SK-N-SH treated with all-trans-retinoic acid at 6 μM for 48 hours (cell line): ENCODE results near the gene SERTAD1.
"Not testable (repeated sequence)": the region's sequence is repeated elsewhere in the genome, so short reads cannot be mapped to it uniquely, and the experiment has no call there.

ENCODE experiments used
- ATAC-seq: fragments of 200-7000 bp; cut with Tn5 transposase; 3 replicates; pipeline ENCODE4 v1.9.1; 2020; ENCODE audit warnings: mild to moderate bottlenecking, moderate library complexity
- ARNTL ChIP-seq: fragments of 450-650 bp; formaldehyde crosslinking; IDR thresholded peaks from 2 replicates; pipeline ENCODE4 v1.5.0; 2020; ENCODE audit warnings: low read depth, mild to moderate bottlenecking, moderate library complexity, borderline replicate concordance
- BACH2 ChIP-seq: fragments of 250-450 bp; sonication (Bioruptor Pico); IDR thresholded peaks from 2 replicates; pipeline ENCODE4 v1.9.0; 2021; ENCODE audit warnings: mild to moderate bottlenecking, borderline replicate concordance
- CREB5 ChIP-seq: fragments of 250-450 bp; sonication (Bioruptor Pico); IDR thresholded peaks from 2 replicates; pipeline ENCODE4 v1.5.1; 2020; ENCODE audit warnings: low read depth, mild to moderate bottlenecking, moderate library complexity
- CSDC2 ChIP-seq: fragments of 250-450 bp; sonication (Bioruptor Pico); IDR thresholded peaks from 2 replicates; pipeline ENCODE4 v1.5.0; 2020; ENCODE audit warnings: mild to moderate bottlenecking, moderate library complexity
- ESRRG ChIP-seq: fragments of 250-450 bp; sonication (Bioruptor Pico); IDR thresholded peaks from 2 replicates; pipeline ENCODE4 v1.6.1; 2021; ENCODE audit warnings: mild to moderate bottlenecking
- GLIS3 ChIP-seq: fragments of 250-450 bp; sonication (Bioruptor Pico); IDR thresholded peaks from 2 replicates; pipeline ENCODE4 v1.5.0; 2020; ENCODE audit warnings: mild to moderate bottlenecking, moderate library complexity
- ISL1 ChIP-seq: fragments of 250-450 bp; sonication (Bioruptor Pico); IDR thresholded peaks from 2 replicates; pipeline ENCODE4 v2.1.2; 2022; ENCODE audit warnings: mild to moderate bottlenecking, moderate library complexity
- OSR1 ChIP-seq: fragments of 250-450 bp; sonication (Bioruptor Pico); IDR thresholded peaks from 2 replicates; pipeline ENCODE4 v1.8.0; 2022; ENCODE audit warnings: moderate library complexity, mild to moderate bottlenecking, inconsistent platforms
- PPARA ChIP-seq: fragments of 250-450 bp; sonication (Bioruptor Pico); IDR thresholded peaks from 2 replicates; pipeline ENCODE4 v1.5.0; 2020; ENCODE audit warnings: mild to moderate bottlenecking, borderline replicate concordance
- RARB ChIP-seq: fragments of 250-450 bp; sonication (Bioruptor Pico); IDR thresholded peaks from 2 replicates; pipeline ENCODE4 v1.8.0; 2021; ENCODE audit warnings: mild to moderate bottlenecking, moderate library complexity
- SNAI2 ChIP-seq: fragments of 250-450 bp; sonication (Bioruptor Pico); IDR thresholded peaks from 2 replicates; pipeline ENCODE4 v1.5.0; 2020; ENCODE audit warnings: mild to moderate bottlenecking, moderate library complexity
- TCF4 ChIP-seq: fragments of 250-450 bp; sonication (Bioruptor Pico); IDR thresholded peaks from 2 replicates; pipeline ENCODE4 v1.8.0; 2021; ENCODE audit warnings: mild to moderate bottlenecking, moderate library complexity, borderline replicate concordance
- TOX ChIP-seq: fragments of 250-450 bp; sonication (Bioruptor Pico); IDR thresholded peaks from 2 replicates; pipeline ENCODE4 v1.8.0; 2021; ENCODE audit warnings: mild to moderate bottlenecking, moderate library complexity, borderline replicate concordance
- TSHZ2 ChIP-seq: fragments of 250-450 bp; sonication (Bioruptor Pico); IDR thresholded peaks from 2 replicates; pipeline ENCODE4 v1.5.0; 2020; ENCODE audit warnings: mild to moderate bottlenecking, moderate library complexity
- ZC3H10 ChIP-seq: fragments of 250-450 bp; sonication (Bioruptor Pico); IDR thresholded peaks from 2 replicates; pipeline ENCODE4 v1.5.1; 2021; ENCODE audit warnings: mild to moderate bottlenecking, moderate library complexity
- ZFP3 ChIP-seq: fragments of 250-450 bp; sonication (Bioruptor Pico); IDR thresholded peaks from 2 replicates; pipeline ENCODE4 v1.5.0; 2020; ENCODE audit warnings: mild to moderate bottlenecking, moderate library complexity
- ZFP30 ChIP-seq: fragments of 450-650 bp; formaldehyde crosslinking; IDR thresholded peaks from 2 replicates; pipeline ENCODE4 v1.5.0; 2022; ENCODE audit warnings: mild to moderate bottlenecking, moderate library complexity
- ZNF565 ChIP-seq: fragments of 450-650 bp; formaldehyde crosslinking; conservative IDR thresholded peaks from 2 replicates; pipeline ENCODE4 v1.5.0; 2020; ENCODE audit warnings: low read depth, mild to moderate bottlenecking, moderate library complexity
- ZNF70 ChIP-seq: fragments of 450-650 bp; formaldehyde crosslinking; IDR thresholded peaks from 2 replicates; pipeline ENCODE4 v1.5.0; 2020; ENCODE audit warnings: mild to moderate bottlenecking, moderate library complexity
- ZNF8 ChIP-seq: fragments of 450-650 bp; formaldehyde crosslinking; IDR thresholded peaks from 2 replicates; pipeline ENCODE4 v1.5.0; 2020; ENCODE audit warnings: mild to moderate bottlenecking, moderate library complexity
- TF ChIP-seq, protein P1 (sequence below): fragments of 250-450 bp; sonication (Bioruptor Pico); IDR thresholded peaks from 2 replicates; pipeline ENCODE4 v1.8.0; 2020; ENCODE audit warnings: mild to moderate bottlenecking, moderate library complexity, borderline replicate concordance
- TF ChIP-seq, protein P2 (sequence below): fragments of 250-450 bp; sonication (Bioruptor Pico); IDR thresholded peaks from 2 replicates; pipeline ENCODE4 v1.8.0; 2021; ENCODE audit warnings: low read depth, mild to moderate bottlenecking, moderate library complexity, borderline replicate concordance

SERTAD1 gene

GRCh38 chr19:40428197-40428596 is 2.4 kb upstream of the SERTAD1 start:
- not testable (repeated sequence) for ATAC-seq

GRCh38 chr19:40424637-40425449 is 949 bp downstream of the SERTAD1 start:
- TF ChIP-seq ZNF8: no peak
- no peak for TF ChIP-seq ZNF565
- no peak for TF ChIP-seq SNAI2 (CRISPR knock-in tag)
- TF ChIP-seq ZFP30: no peak
- no peak for TF ChIP-seq CREB5 (CRISPR knock-in tag)
- no peak for TF ChIP-seq GLIS3 (CRISPR knock-in tag)
- no peak for TF ChIP-seq TOX (CRISPR knock-in tag)
- TF ChIP-seq ESRRG (CRISPR knock-in tag): no peak
- no peak for TF ChIP-seq TCF4 (CRISPR knock-in tag)
- no peak for TF ChIP-seq ZFP3 (CRISPR knock-in tag)
- TF ChIP-seq, protein P1, sequence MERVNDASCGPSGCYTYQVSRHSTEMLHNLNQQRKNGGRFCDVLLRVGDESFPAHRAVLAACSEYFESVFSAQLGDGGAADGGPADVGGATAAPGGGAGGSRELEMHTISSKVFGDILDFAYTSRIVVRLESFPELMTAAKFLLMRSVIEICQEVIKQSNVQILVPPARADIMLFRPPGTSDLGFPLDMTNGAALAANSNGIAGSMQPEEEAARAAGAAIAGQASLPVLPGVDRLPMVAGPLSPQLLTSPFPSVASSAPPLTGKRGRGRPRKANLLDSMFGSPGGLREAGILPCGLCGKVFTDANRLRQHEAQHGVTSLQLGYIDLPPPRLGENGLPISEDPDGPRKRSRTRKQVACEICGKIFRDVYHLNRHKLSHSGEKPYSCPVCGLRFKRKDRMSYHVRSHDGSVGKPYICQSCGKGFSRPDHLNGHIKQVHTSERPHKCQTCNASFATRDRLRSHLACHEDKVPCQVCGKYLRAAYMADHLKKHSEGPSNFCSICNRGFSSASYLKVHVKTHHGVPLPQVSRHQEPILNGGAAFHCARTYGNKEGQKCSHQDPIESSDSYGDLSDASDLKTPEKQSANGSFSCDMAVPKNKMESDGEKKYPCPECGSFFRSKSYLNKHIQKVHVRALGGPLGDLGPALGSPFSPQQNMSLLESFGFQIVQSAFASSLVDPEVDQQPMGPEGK (CRISPR knock-in tag): no peak
- TF ChIP-seq ARNTL (CRISPR knock-in tag): no peak
- TF ChIP-seq TSHZ2 (CRISPR knock-in tag): no peak
- no peak for TF ChIP-seq BACH2 (CRISPR knock-in tag)
- no peak for TF ChIP-seq PPARA (CRISPR knock-in tag)
- no peak for TF ChIP-seq ISL1
- TF ChIP-seq, protein P2, sequence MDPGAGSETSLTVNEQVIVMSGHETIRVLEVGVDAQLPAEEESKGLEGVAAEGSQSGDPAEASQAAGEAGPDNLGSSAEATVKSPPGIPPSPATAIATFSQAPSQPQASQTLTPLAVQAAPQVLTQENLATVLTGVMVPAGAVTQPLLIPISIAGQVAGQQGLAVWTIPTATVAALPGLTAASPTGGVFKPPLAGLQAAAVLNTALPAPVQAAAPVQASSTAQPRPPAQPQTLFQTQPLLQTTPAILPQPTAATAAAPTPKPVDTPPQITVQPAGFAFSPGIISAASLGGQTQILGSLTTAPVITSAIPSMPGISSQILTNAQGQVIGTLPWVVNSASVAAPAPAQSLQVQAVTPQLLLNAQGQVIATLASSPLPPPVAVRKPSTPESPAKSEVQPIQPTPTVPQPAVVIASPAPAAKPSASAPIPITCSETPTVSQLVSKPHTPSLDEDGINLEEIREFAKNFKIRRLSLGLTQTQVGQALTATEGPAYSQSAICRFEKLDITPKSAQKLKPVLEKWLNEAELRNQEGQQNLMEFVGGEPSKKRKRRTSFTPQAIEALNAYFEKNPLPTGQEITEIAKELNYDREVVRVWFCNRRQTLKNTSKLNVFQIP: no peak
- no peak for TF ChIP-seq OSR1 (CRISPR knock-in tag)
- no peak for TF ChIP-seq RARB (CRISPR knock-in tag)
- no peak for TF ChIP-seq CSDC2 (CRISPR knock-in tag)
- no peak for ATAC-seq

DNA sequence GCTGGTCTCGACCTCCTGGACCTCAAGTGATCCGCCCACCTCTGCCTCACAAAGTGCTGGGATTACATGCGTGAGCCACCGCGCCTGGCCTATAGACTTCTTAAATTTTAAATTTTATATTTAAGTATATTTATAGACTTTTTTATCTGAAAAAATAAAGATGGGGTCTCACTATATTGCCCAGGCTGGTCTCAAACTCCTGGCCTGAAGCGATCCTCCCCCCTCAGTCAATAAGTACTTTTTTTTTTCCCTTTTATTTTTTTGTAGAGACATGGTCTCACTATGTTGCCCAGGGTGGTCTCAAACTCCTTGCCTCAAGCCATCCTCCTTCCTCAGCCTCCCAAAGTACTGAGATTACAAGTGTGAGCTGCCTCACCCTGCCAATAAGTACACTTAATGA is 1.9 kb downstream of the SERTAD1 start:
- ATAC-seq: no peak
- no peak for TF ChIP-seq ZNF70 (CRISPR knock-in tag)
- TF ChIP-seq RARB (CRISPR knock-in tag): no peak
- no peak for TF ChIP-seq TOX (CRISPR knock-in tag)
- no peak for TF ChIP-seq CSDC2 (CRISPR knock-in tag)
- TF ChIP-seq ESRRG (CRISPR knock-in tag): no peak
- no peak for TF ChIP-seq GLIS3 (CRISPR knock-in tag)
- no peak for TF ChIP-seq ZC3H10
- no peak for TF ChIP-seq OSR1 (CRISPR knock-in tag)
